Activated naive CD4-positive, alpha-beta T cell treated with Interleukin-2 at 50 U/mL for 16 hours (primary cell): Measurements from ENCODE around the gene ZNF205.
"Not testable (repeated sequence)": the region's sequence is repeated elsewhere in the genome, so short reads cannot be mapped to it uniquely, and the experiment has no call there.

Experiments
- DNase-seq: peaks from one replicate; pipeline ENCODE4 v3.0.0-alpha.2; 2020

Gene ZNF205

DNA sequence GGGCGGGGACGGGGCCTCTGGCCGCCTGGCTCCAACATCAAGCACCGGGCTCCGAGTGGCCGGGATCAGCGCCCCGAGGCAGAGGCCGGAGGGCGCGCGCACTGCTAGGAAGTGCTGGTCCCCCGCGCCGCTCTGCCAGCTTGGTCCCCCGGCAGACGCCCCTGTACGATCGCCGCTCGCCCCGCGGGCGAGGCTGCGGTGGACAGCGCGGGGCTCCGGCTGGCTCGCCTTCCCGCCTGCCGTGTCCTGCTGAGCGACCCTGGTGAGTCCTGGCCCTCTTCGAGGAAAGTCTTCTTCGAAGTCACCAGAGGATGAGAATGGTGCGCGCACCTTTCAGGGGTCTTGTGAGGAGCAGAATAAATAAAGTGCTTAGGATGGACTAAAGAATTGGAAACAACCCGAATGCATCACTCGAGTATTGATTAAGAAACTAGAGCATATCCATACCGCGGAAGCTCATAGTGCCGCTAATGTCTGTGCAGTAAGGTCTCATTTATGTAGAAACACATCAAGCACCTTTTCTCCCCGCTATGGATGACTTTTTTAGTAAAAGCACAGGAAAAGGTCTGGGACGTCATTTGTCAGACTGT lies 22.8 kb downstream of the ZNF205 start:
- DNase-seq, result no peak

DNA sequence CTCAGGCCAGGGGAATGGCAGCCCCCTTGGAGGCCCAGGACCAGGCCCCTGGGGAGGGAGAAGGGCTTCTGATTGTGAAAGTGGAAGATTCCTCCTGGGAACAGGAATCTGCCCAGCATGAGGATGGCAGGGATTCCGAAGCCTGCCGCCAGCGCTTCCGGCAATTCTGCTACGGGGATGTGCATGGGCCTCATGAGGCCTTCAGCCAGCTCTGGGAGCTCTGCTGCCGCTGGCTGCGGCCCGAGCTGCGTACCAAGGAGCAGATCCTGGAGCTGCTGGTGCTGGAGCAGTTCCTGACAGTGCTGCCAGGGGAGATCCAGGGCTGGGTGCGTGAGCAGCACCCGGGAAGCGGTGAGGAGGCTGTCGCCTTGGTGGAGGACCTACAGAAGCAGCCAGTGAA lies 24.9 kb downstream of the ZNF205 start:
- no peak for DNase-seq

DNA sequence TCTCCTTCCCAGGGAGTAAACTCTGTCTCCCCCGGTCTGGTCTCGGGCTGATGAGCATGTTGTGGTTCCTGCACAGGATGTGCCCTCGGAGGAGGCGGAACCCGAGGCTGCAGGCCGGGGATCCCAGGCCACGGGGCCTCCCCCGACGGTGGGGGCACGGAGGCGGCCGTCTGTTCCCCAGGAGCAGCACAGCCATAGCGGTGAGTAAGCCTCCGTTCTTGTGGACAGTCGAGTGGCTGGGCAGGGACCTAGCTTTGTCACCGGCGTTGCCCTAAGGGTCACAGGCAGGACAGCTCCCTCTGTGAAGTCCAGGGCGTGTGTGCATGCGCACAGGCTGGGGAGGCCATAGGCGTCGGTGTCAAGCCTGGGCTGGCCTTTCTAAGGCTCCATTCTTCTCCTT lies 26.0 kb downstream of the ZNF205 start:
- no peak for DNase-seq

DNA sequence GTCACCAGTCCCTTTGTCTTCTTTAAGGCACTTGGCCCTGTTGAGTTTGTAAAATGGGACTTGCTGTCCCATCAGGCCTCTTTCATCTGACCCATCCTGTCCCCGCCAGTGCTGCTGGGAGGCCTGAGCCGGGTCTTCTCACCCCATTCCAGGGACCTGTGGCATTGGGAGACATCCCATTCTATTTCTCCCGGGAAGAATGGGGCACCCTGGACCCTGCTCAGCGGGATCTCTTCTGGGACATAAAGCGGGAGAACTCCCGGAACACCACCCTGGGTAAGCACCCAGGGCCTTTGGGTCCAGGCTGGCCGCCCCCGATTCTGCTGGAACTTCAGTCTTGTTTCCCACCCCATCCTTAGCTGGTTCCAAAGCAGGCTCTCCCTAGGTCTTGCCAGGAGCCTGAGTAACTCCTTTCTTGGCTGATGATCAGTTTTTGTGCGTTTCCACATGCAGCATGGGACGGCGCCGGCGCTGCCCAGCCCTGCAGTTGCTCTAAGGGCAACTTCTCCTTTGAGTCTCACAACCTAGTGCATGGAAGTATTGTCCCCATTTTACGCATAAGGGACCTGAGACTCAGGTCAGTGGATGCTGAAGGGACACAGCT lies 26.5 kb downstream of the ZNF205 start:
- DNase-seq, result no peak

DNA sequence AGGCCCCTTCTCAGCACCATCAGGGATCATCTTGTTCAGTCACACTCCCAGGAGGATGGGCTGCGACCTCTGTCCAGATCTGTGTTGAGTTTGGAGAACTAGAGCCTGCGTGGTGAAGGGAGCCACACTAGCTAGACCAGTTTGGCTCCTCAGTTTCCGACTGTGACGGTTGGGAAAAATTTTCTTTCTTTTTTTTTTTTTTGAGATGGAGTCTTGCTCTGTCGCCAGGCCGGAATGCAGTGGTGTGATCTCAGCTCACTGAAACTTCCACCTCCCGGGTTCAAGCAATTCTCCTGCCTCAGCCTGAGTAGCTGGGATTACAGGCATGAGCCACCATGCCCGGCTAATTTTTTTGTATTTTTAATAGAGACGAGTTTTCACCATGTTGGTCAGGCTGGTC lies 27.2 kb downstream of the ZNF205 start:
- not testable (repeated sequence) for DNase-seq

DNA sequence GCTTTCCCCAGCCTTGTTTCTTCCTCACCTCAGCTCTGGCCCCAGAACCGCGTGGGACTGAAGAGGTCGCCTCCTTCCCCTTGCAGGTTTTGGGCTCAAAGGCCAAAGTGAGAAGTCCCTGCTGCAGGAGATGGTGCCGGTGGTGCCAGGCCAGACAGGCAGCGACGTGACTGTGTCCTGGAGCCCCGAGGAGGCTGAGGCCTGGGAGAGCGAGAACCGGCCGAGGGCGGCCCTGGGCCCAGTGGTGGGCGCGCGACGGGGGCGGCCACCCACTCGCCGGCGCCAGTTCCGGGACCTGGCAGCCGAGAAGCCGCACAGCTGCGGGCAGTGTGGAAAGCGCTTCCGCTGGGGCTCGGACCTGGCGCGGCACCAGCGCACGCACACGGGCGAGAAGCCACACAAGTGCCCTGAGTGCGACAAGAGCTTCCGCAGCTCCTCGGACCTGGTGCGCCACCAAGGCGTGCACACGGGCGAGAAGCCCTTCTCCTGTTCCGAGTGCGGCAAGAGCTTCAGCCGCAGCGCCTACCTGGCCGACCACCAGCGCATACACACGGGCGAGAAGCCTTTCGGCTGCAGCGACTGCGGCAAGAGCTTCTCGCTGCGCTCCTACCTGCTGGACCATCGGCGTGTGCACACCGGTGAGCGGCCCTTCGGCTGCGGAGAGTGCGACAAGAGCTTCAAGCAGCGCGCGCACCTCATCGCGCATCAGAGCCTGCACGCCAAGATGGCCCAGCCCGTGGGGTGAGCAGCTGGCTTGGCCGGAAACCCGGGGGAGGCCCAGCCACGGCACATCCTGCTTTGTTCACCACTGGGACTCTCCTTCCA lies 28.4 kb downstream of the ZNF205 start:
- no peak for DNase-seq

DNA sequence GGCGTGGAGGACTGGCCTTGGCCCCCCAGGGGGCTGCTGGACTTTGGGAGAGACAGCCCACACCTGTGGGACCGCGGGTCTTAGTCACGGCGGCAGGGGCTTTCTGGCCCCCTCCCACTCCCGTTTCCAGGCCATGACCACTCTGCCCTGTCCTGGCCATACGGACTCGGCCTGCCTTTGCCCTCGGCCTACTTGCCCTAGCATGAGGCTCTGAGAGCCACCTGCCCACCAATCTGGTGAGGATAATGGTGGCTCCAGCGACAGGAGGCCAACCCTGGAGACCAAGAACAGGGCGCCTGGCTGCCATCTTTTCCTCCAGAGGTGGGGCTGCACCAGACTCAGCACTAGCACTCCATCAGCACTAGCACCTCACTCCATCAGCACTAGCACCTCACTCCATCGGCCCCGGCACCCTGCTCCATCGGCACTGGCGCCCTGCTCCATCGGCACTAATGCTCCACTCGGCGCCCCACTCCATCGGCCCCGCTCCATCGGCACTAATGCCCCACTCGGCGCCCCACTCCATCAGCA lies 29.5 kb downstream of the ZNF205 start:
- no peak for DNase-seq

DNA sequence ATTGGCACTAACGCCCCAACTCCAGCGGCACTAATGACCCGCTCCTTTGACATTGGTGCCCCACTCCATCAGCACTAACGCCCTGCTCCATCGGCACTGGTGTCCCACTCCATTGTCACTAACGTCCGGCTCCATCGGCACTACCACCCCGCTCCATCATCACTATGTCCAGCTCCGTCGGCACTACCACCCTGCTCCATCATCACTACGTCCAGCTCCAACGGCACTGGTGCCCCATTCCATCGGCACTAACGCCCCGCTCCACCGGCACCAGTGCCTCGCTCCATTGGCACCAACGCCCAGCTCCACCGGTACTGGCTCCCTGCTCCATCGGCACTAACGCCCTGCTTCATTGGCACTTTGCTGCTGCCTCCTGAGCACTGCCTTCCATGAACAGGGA lies 29.9 kb downstream of the ZNF205 start:
- no peak for DNase-seq

DNA sequence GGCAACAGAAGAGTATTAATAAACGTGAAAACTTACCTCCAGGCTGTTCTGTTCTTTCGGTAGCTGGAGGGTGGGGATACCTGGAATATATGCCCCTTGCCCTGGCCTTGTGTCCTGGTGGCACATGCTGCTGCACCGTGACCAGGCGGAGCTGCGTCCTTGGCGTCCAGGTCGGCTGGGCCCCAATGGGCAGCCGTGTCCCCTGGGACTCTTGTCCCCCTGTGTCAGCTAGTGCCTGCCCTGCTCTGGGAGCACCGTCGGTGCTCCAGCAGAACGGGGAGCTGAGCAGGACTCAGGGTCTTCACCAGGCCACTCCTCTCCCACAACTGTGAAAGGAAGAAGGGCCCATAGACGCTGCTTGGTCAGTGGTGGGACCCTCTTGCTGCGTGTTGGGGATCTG lies 30.4 kb downstream of the ZNF205 start:
- DNase-seq, result no peak

DNA sequence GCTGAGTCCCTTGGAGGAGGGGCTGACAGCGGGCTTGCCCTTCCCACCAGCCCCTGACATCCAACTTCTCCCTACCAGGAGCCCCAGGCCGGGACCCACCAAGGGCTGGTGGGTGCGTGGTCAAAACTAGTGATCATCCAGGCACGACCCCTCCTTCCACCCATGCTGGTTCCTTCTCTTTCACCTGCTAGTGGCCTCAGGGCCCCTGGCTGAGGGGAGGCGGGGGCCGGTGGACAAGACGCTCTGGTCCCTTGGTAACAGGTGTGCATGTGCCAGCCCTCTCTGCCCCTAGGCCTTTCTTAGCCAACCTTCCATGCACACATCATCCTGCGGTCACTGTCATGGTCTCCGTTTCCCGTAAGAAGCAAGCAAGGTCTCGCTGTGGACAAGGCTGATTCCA lies 30.8 kb downstream of the ZNF205 start:
- no peak for DNase-seq

DNA sequence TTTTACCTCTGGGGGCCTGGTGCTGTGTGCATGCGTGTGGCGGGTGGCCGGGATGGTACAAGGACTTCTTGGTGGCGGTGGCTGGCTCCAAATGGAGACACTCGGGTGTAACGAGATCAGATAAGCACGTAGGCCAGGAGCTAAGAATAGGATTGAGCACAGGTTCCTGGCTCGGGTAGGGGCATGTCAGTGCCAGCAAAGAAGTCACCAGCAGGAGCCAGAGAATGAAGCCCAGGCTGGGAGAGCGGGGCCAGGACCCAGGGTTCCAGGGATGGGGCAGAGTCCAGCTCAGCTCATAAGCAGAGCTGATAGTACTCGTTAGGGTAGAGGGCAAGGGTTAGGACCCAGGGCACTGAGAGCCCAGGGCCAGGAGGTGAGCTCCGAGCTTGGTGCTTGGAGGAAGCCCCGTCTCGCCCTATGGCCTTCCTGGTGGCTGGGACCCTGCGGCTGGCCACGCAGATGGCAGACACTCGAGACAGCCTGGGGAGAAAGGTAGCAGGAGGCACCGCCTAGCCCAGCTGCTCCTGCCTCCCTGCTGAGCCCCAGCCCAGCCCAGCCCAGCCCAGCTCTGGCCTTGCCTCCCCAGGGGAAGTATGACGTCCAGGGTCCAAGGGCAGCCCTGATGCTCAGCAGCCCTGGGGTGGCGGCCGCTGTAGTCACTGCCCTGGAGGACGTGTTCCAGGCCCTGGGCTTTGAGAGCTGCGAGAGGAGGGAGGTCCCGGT lies 31.4 kb downstream of the ZNF205 start:
- DNase-seq, result no peak

DNA sequence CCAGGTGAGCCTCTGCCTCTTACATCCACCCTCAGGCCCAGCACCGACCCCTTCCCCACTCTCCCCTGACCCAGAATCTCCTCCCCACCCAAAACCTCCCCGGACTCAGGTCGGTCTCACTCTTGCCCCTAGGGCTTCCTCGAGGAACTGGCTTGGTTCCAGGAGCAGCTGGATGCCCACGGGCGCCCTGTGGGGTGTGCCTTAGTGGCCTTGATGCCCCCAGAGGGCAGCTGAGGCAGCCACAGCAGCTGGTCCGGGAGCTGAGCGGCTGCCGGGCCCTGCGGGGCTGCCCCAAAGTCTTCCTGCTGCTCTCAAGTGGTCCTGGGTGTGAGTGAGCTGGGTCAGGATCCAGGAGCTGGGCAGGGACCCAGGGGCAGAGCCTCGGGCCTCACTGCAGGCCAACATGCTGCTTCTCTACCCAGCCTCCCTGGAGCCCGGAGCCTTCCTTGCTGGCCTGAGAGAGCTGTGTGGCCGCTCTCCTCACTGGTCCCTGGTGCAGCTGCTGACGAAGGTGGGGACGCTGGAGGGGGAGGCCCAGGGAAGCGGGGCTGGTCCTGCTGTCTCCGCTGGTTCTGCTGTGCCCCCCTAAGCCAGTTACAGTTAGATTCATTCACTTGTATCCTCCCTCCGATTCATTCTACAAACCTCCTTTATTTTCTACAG lies 32.1 kb downstream of the ZNF205 start:
- no peak for DNase-seq

DNA sequence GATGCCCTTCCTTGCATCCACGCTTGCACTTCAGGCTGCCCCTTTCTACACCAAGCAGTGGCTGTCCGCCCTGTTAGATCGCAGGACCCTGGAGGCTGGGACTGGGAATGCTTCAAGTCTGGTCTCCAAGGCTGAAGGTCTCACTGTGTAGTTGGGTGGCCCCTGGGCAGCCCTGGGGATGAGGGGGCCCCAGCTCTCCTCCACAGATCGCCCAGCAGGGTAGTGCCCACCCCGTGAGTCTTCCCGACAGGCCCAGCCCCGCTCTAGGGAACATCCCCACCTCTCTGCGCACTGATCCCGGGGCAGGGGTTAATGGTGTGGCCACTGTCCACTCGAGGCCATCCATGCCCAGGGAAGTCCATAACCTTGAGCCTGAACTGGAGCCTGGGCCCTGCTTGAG lies 32.8 kb downstream of the ZNF205 start:
- no peak for DNase-seq

DNA sequence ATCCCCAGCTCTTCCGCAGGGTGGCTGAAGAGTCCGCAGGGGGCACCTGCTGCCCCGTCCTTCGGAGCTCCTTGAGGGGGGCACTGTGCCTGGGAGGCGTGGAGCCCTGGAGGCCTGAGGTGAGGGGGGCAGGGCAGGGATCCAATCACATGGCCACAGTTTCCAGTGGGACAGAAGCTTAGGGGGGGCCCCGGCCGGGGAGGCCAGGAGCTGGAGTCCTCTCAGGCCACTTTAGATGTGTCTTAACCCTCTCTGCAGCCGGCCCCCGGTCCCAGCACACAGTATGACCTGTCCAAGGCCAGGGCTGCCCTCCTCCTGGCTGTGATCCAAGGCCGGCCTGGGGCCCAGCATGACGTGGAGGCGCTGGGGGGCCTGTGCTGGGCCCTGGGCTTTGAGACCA lies 33.3 kb downstream of the ZNF205 start:
- no peak for DNase-seq

DNA sequence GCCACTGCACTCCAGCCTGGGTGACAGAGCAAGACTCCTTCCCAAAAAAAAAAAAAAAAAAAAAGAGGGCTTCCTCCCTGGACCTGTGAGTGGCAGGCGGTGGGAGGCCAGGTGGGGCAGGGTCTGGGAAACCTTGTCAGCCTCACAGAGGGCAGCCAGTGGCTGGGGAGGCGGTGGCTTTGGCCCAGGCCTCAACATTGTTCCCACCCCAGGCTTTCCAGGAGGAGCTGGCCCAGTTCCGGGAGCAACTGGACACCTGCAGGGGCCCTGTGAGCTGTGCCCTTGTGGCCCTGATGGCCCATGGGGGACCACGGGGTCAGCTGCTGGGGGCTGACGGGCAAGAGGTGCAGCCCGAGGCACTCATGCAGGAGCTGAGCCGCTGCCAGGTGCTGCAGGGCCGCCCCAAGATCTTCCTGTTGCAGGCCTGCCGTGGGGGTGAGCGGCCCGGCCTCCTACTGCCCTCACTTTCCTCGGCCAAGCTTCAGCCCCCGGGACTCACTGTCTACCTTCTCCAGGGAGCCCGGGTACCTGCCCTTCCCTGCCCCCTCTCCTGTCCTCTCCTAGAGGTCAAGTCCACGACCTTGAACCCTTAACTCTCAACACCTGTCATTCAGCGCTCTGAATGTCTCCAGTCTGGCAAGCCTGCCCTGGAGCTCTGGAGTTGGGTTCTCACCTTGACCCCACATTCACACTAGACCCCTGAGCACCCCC lies 34.8 kb downstream of the ZNF205 start:
- DNase-seq, result no peak

DNA sequence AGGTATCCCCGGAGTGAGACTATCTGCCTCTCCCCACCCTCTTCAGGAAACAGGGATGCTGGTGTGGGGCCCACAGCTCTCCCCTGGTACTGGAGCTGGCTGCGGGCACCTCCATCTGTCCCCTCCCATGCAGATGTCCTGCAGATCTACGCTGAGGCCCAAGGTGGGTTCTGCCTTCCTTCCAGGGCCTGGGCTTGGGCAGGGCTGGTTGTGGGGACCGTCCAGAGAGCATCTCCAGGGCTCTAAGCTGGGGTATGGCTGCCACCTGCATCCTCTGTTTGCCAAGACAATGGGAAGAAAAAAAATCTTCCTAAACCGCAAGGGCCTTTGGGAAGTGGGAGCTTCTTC lies 35.3 kb downstream of the ZNF205 start:
- no peak for DNase-seq

DNA sequence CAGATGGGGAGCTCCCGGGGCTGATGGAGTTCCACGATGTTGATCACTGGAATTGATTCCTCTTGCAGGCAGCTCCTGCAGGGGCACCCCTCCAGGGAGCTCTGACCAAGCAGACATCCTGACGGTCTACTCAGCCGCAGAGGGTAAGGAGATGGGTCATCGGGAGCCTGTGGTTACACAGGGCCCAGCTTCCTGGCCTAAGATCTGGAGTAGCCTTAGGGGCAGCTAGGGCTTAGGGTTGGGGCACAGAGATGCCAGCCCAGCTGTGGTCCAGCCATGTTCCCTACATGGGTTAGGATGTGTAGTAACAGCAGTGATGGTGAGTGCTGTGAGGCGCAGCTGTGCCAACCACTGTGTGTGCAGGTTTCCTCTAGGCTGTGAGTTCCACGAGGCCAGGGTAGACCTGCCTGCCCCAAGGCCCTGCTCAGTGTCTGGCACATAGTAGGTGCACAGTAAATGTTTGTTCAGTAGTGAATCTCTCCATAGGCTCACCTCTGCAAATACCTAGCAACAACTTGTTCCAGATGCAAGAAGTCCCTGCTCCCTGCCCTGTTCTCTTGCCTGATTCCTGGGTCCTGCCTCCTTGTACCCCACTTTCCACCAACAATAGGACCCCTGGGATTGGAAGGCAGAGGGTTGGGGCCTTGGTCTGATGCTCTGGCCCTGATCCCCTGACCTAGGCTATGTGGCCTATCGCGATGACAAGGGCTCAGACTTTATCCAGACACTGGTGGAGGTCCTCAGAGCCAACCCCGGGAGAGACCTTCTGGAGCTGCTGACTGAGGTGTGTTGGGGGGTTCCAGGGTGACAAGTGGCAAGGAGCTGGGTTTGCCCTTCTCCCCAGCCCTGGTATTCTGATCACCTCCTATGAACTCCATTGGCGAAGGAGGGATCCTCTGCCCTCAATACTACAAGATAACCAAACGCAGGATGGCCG lies 36.1 kb downstream of the ZNF205 start:
- no peak for DNase-seq

DNA sequence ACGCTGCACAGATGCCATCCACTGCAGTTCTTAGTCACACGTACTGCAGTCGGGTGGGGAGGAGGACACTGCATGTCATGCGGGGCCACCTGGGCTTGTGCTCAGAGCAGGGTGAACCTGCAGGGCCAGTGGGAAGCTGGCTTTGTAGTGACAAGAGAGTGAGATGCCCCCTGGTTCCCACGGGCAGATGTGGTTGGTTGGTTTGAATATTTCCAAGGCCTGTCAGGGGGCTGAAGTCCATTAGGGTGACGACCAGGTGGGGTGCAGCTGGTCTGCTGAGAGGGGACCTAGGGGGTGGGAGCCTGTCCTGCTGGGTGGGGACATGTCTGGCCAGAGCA lies 36.8 kb downstream of the ZNF205 start:
- DNase-seq, result no peak

DNA sequence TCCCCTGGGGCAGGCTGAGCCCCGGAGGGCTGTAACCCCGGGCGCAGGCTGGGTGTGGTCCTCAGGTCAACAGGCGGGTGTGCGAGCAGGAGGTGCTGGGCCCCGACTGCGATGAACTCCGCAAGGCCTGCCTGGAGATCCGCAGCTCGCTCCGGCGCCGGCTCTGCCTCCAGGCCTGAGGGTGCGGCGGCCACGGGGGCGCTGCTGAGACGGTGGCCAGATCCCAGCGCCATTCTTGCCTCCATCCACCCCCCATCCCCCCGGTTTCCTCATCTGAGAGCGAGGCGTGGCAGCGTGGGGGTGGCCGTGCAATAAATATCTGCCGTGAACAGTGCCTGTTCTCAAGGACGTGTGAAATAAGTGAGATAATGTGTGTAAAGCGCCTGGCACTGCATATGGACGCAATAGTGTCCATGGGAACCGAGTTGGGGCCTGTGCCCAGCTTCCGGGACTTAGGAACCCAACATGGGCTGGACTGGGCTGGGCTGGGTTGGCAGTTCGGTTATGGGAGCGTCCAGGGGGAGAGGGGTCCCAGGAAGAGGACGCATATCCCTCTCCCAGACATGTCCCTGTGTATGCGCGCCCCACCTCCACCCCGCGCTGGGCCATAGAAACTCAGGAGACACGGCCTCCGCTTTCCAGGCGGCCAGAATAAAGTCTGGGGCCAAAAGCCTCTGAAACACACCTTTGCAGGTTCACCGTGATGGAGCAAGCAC lies 37.4 kb downstream of the ZNF205 start:
- DNase-seq, result peak; percentile 55

DNA sequence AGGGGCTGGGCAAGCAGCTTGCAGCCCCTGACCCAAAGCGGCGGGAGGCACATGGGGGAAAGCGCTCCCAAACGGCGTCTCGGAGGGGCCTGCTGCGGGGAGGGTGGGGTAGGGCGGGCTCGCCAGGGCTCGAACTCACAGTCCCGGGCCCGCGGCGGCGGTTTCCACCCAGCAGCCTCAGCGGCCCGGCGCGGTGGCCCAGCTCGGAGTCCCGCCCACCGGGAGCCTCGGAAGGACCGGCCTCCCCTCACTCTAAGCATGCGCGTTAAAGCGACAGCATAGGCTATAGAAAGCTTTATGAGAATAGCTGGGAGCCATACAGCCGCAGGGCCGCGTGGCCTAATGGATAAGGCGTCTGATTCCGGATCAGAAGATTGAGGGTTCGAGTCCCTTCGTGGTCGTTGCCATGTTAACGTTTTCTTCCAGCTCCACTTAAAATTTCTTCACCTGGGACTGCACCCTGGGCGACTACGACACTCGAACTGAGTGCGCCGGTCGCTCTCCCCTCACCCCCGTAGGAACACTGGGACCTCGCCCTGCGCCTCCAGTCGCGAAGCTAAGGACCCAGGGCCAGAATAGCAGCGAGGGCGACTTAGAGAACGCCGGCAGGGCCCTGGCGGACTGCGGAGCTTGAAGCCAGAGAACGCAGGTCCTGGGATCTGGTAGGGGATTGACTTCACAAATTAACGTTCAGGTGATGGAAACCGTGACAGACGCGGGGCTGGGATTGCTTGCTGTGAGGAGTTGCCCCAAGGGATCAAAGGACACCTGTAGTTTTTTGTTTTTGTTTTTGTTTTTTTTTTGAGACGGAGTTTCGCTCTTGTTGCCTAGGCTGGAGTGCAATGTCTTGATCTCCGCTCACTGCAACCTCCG lies 38.2 kb downstream of the ZNF205 start:
- peak; percentile 97 for DNase-seq
